Liver (tissue), 9 donors: ENCODE results near the gene TTC34. TPM values are rescaled to one million over a fixed set of nuclear protein-coding genes. Genes with fewer than 3 reads are reported as not detected.

Experiments
- DNase-seq: peaks from one replicate; pipeline ENCODE4 v3.0.0-alpha.2; 2017; ENCODE audit warnings: low spot score
- H3K27ac ChIP-seq, 2 donors: one replicate each; pipeline ENCODE4 v1.7.0; 2013; ENCODE audit warnings: inconsistent platforms in 2 of 2, low read length in 2 of 2, control low read depth in 1 of 2, low read depth in 1 of 2, mild to moderate bottlenecking in 1 of 2
- H3K27me3 ChIP-seq, 4 donors: one replicate each; pipeline versions ENCODE4 v1.6.1 to v1.7.0; 2013; ENCODE audit warnings: low read length in 3 of 4, inconsistent platforms in 1 of 4, mild to moderate bottlenecking in 1 of 4, moderate library complexity in 1 of 4; ENCODE audit not compliant: control insufficient read depth in 4 of 4, insufficient read depth in 4 of 4
- H3K36me3 ChIP-seq, 4 donors: one replicate each; pipeline versions ENCODE4 v1.6.1 to v1.7.0; 2013; ENCODE audit warnings: low read length in 3 of 4, mild to moderate bottlenecking in 3 of 4, low read depth in 1 of 4, moderate library complexity in 1 of 4; ENCODE audit not compliant: control insufficient read depth in 4 of 4, insufficient read depth in 3 of 4
- H3K4me1 ChIP-seq, 4 donors: one replicate each; pipeline versions ENCODE4 v1.6.1 to v1.7.0; 2013; ENCODE audit warnings: low read length in 3 of 4, mild to moderate bottlenecking in 3 of 4, moderate library complexity in 1 of 4; ENCODE audit not compliant: control insufficient read depth in 4 of 4, insufficient read depth in 4 of 4
- H3K4me3 ChIP-seq, 3 donors: one replicate each; pipeline versions ENCODE4 v1.6.1 to v1.7.0; 2013; ENCODE audit warnings: low read length in 3 of 3, control low read depth in 1 of 3, low read depth in 1 of 3, mild to moderate bottlenecking in 1 of 3
- H3K9ac ChIP-seq, 2 donors: one replicate each; pipeline ENCODE4 v1.7.0; 2013; ENCODE audit warnings: low read length in 2 of 2, mild to moderate bottlenecking in 2 of 2, moderate library complexity in 2 of 2, control low read depth in 1 of 2, low read depth in 1 of 2
- H3K9me3 ChIP-seq, 4 donors: one replicate each; pipeline versions ENCODE4 v1.6.1 to v1.7.0; 2013; ENCODE audit warnings: low read length in 3 of 4; ENCODE audit not compliant: control insufficient read depth in 4 of 4
- CTCF ChIP-seq: fragments of 150-350 bp; IDR thresholded peaks from 2 replicates; pipeline ENCODE4 v1.5.1; 2017; ENCODE audit warnings: improper control_type of control experiment, low read depth, low read length; ENCODE audit not compliant: missing input control
- EGR1 ChIP-seq, 2 donors: IDR thresholded peaks; 2 replicates each; pipeline ENCODE4 v1.6.1; 2016 to 2018; ENCODE audit warnings: antibody characterized with exemption in 2 of 2, low read depth in 2 of 2
- FOXA1 ChIP-seq: IDR thresholded peaks from 2 replicates; pipeline ENCODE4 v1.6.1; 2016; ENCODE audit warnings: antibody characterized with exemption
- FOXA2 ChIP-seq: IDR thresholded peaks from 2 replicates; pipeline ENCODE4 v1.6.1; 2016; ENCODE audit warnings: antibody characterized with exemption
- GABPA ChIP-seq, 2 donors: IDR thresholded peaks in 1 of 2; conservative IDR thresholded peaks in 1 of 2; 2 replicates each; pipeline ENCODE4 v1.6.1; 2016; ENCODE audit warnings: antibody characterized with exemption in 2 of 2, mild to moderate bottlenecking in 1 of 2, moderate library complexity in 1 of 2
- HNF4A ChIP-seq, 2 donors: conservative IDR thresholded peaks; 2 replicates each; pipeline ENCODE4 v1.6.1; 2016; ENCODE audit warnings: antibody characterized with exemption in 2 of 2, mild to moderate bottlenecking in 2 of 2
- HNF4G ChIP-seq: IDR thresholded peaks from 2 replicates; pipeline ENCODE4 v1.6.1; 2016; ENCODE audit warnings: antibody characterized with exemption
- JUND ChIP-seq, 2 donors: IDR thresholded peaks; 2 replicates each; pipeline ENCODE4 v1.6.1; 2016; ENCODE audit warnings: antibody characterized with exemption in 2 of 2
- RAD21 ChIP-seq, 2 donors: IDR thresholded peaks; 2 replicates each; pipeline ENCODE4 v1.6.1; 2016; ENCODE audit warnings: antibody characterized with exemption in 2 of 2, mild to moderate bottlenecking in 2 of 2
- RXRA ChIP-seq, 2 donors: IDR thresholded peaks; 2 replicates each; pipeline ENCODE4 v1.6.1; 2017 to 2018; ENCODE audit warnings: antibody characterized with exemption in 2 of 2, mild to moderate bottlenecking in 1 of 2
- SP1 ChIP-seq: IDR thresholded peaks from 2 replicates; pipeline ENCODE4 v1.6.1; 2018; ENCODE audit warnings: antibody characterized with exemption, mild to moderate bottlenecking
- TAF1 ChIP-seq: conservative IDR thresholded peaks from 2 replicates; pipeline ENCODE4 v1.6.1; 2016; ENCODE audit warnings: antibody characterized with exemption, mild to moderate bottlenecking
- YY1 ChIP-seq: IDR thresholded peaks from 2 replicates; pipeline ENCODE4 v1.6.1; 2016; ENCODE audit warnings: antibody characterized with exemption, mild to moderate bottlenecking
- ZBTB33 ChIP-seq: IDR thresholded peaks from 2 replicates; pipeline ENCODE4 v1.6.1; 2016; ENCODE audit warnings: antibody characterized with exemption
- WGBS: extraction: QIAGEN DNeasy Blood & Tissue Kit; methylation state at CpG from one replicate; pipeline ENCODE4 v1.1.7; 2013; 5-methylcytosine and 5-hydroxymethylcytosine counted together
- polyA plus RNA-seq, 2 donors: library from polyadenylated mRNA; stranded (reverse) in 1 of 2; unstranded in 1 of 2; fragments of 200-250 nt in 1 of 2; fragments of >200 nt in 1 of 2; fragmentation: Nextera tagmentation in 1 of 2; extraction: Ambion mirVana in 1 of 2; gene quantifications; one replicate each; pipeline versions ENCODE4 v1.2.1 to v1.2.3, GENCODE V29; 2013 to 2015
- total RNA-seq, 2 donors: library from RNA; depleted of rRNA; stranded (reverse); fragments of >200 nt; gene quantifications; one replicate each; pipeline ENCODE4 v1.2.3, GENCODE V29; 2014
- TF ChIP-seq, protein P1 (sequence below): IDR thresholded peaks from 2 replicates; pipeline ENCODE4 v1.6.1; 2016; ENCODE audit warnings: antibody characterized with exemption
- TF ChIP-seq, protein P2 (sequence below): IDR thresholded peaks from 2 replicates; pipeline ENCODE4 v1.6.1; 2016; ENCODE audit warnings: antibody characterized with exemption
- TF ChIP-seq, protein P3 (sequence below): IDR thresholded peaks from 2 replicates; pipeline ENCODE4 v1.6.1; 2016; ENCODE audit warnings: antibody characterized with exemption, mild to moderate bottlenecking
- donor health status: healthy.
- donor health status: healthy.
- donor health status: healthy.
- donor health status: healthy.
- donor health status: healthy.

Gene TTC34
- total and polyA plus RNA-seq, 4 donors: 0.01 to 0.25 (median 0.08) TPM; not detected in 1

DNA sequence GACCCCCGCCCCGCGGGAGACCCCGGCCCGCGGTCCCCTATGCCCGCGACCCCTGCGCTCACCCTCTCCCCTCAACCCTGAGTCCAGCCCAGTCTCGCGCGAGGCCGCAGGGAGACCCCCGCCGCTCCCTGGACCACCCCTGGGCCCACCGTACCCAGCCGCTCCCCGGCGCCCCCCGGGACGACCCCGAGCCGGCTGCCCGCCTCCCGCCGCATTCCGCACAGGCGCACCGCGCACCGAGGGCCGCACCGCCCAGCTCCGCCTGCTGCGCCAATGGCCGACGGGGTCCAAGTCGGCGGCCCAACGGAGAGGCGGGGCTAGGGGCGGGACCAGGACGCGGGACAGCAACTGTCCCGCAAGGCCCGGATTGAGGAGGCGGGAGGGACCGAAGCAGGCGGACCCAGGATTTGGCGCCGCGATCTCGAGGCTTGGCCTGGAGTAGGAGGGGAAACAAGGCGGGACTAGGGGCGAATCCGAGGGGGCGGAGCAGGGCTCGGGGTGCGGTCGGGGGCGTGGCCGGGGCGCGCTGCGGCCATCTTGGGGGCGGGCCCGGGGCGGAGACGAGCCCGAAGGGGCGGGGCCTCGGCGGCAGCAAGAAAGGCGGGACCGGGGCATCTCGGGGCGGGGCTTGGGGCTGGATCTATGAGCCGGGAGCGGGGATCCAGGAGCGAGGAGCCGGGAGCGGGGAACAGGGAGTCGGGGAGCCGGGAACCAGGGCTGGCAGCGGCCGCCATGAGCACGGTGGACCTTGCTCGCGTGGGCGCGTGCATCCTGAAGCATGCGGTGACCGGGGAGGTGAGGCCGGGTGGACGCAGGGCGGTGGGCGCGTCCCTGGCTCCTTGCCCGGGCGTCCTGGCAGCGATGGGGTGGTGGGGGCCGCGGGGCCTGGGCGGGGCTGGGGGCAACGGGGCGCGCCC lies 215.1 kb downstream of the TTC34 start, which contains the start of gene PRXL2B:
PRXL2B (plus strand) TSS at position 624 of the 917 bp plus-strand sequence; CDS start at position 733, 109 bp downstream.
- H3K9me3 ChIP-seq: no peaks in the 10 kb centered on the region
- peaks cover 0 to 2% (median 0%) of the 10 kb centered on the region in 4 donors for H3K36me3 ChIP-seq
- H3K4me3 ChIP-seq: peak within 1 kb of the TSS; percentile 73 to 92 (median 75)
- H3K4me1 ChIP-seq: peaks cover 8 to 19% (median 10%) of the 10 kb centered on the region in 4 donors
- DNase-seq: peak; percentile 99
- H3K27ac ChIP-seq: peak within 1 kb of the TSS; percentile 94 to 98
- TF ChIP-seq RXRA (IDR thresholded peaks at IDR 0.05) (peak in 1 of 2 donors; percentile 34), TAF1 (no peak), EGR1 (IDR thresholded peaks at IDR 0.05; ENCODE audit: low read depth in 2 of 2) (peak in 1 of 2 donors; percentile 69), FOXA1 (peak; percentile 45), ZBTB33 (no peak), YY1 (peak; percentile 92), RAD21 (IDR thresholded peaks at IDR 0.05) (peak in 1 of 2 donors; percentile 45), GABPA (IDR thresholded peaks at IDR 0.05 in 1 of 2, conservative IDR thresholded peaks at IDR 0.05 in 1 of 2) (peak in 1 of 2 donors; percentile 62), FOXA2 (peak; percentile 25), JUND (IDR thresholded peaks at IDR 0.05) (no peak), SP1 (peak; percentile 83), HNF4G (peak; percentile 9), CTCF (peak; percentile 8), HNF4A (conservative IDR thresholded peaks at IDR 0.05) (peak; percentile 44 to 46)
- TF ChIP-seq, protein P1, sequence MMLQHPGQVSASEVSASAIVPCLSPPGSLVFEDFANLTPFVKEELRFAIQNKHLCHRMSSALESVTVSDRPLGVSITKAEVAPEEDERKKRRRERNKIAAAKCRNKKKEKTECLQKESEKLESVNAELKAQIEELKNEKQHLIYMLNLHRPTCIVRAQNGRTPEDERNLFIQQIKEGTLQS: no peak
- TF ChIP-seq, protein P2, sequence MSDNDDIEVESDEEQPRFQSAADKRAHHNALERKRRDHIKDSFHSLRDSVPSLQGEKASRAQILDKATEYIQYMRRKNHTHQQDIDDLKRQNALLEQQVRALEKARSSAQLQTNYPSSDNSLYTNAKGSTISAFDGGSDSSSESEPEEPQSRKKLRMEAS: no peak
- TF ChIP-seq, protein P3, sequence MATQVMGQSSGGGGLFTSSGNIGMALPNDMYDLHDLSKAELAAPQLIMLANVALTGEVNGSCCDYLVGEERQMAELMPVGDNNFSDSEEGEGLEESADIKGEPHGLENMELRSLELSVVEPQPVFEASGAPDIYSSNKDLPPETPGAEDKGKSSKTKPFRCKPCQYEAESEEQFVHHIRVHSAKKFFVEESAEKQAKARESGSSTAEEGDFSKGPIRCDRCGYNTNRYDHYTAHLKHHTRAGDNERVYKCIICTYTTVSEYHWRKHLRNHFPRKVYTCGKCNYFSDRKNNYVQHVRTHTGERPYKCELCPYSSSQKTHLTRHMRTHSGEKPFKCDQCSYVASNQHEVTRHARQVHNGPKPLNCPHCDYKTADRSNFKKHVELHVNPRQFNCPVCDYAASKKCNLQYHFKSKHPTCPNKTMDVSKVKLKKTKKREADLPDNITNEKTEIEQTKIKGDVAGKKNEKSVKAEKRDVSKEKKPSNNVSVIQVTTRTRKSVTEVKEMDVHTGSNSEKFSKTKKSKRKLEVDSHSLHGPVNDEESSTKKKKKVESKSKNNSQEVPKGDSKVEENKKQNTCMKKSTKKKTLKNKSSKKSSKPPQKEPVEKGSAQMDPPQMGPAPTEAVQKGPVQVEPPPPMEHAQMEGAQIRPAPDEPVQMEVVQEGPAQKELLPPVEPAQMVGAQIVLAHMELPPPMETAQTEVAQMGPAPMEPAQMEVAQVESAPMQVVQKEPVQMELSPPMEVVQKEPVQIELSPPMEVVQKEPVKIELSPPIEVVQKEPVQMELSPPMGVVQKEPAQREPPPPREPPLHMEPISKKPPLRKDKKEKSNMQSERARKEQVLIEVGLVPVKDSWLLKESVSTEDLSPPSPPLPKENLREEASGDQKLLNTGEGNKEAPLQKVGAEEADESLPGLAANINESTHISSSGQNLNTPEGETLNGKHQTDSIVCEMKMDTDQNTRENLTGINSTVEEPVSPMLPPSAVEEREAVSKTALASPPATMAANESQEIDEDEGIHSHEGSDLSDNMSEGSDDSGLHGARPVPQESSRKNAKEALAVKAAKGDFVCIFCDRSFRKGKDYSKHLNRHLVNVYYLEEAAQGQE: peak; percentile 91
- no peaks in the 10 kb centered on the region for H3K27me3 ChIP-seq
- WGBS: 1% methylated on average over 107 of the region's 107 CpGs
- H3K9ac ChIP-seq: peak within 1 kb of the TSS; percentile 6 to 86

Other genes with a start within 250 kb of the TTC34 start
- 10 to 100 TPM; 14.8 to 28.9 TPM for gene TNFRSF14, start 245.3 kb downstream of the TTC34 start, total RNA-seq
- gene TNFRSF14, start 245.3 kb downstream of the TTC34 start, polyA plus RNA-seq: 10 to 100 TPM; 29.2 to 38.1 TPM
- gene PRXL2B, start 214.9 kb downstream of the TTC34 start, total RNA-seq: 10 to 100 TPM in 1 of 2 donors, 1 to 10 TPM in 1; 4.6 to 10.2 TPM
- gene PRXL2B, start 214.9 kb downstream of the TTC34 start, polyA plus RNA-seq: 10 to 100 TPM in 1 of 2 donors, 1 to 10 TPM in 1; 6.0 to 10.2 TPM
- gene MMEL1, start 168.7 kb downstream of the TTC34 start, total RNA-seq: under 1 TPM in 1 of 2 donors, not detected in 1; under 0.01 TPM
- under 1 TPM in 1 of 2 donors, not detected in 1; 0.42 TPM for gene MMEL1, start 168.7 kb downstream of the TTC34 start, polyA plus RNA-seq
- not detected for gene ACTRT2, start 219.8 kb upstream of the TTC34 start, total RNA-seq
- not detected for gene ACTRT2, start 219.8 kb upstream of the TTC34 start, polyA plus RNA-seq